Trophoblast cell (in vitro differentiated cells and primary cell): ENCODE results near the gene LMTK2.

Source experiments
- DNase-seq, 2 donors: peaks; one replicate each; pipeline ENCODE4 v3.0.0-alpha.2; 2016
- H2AFZ ChIP-seq: 2 replicates; pipeline ENCODE4 v1.6.1; 2013; ENCODE audit warnings: low read length, moderate library complexity, mild to moderate bottlenecking; ENCODE audit not compliant: insufficient read depth, poor library complexity
- H2AK5ac ChIP-seq: 2 replicates; pipeline ENCODE4 v1.6.1; 2013; ENCODE audit warnings: mild to moderate bottlenecking, low read length
- H2BK120ac ChIP-seq: 2 replicates; pipeline ENCODE4 v1.6.1; 2013; ENCODE audit warnings: low read length, mild to moderate bottlenecking, moderate library complexity; ENCODE audit not compliant: insufficient read depth, poor library complexity
- H2BK12ac ChIP-seq: 2 replicates; pipeline ENCODE4 v1.6.1; 2013; ENCODE audit warnings: mild to moderate bottlenecking, low read length, moderate library complexity
- H2BK5ac ChIP-seq: 2 replicates; pipeline ENCODE4 v1.6.1; 2013; ENCODE audit warnings: low read length, low read depth, moderate library complexity, mild to moderate bottlenecking; ENCODE audit not compliant: poor library complexity
- H3K14ac ChIP-seq: 2 replicates; pipeline ENCODE4 v1.6.1; 2013; ENCODE audit warnings: mild to moderate bottlenecking, low read length
- H3K18ac ChIP-seq: 2 replicates; pipeline ENCODE4 v1.6.1; 2013; ENCODE audit warnings: mild to moderate bottlenecking, low read length
- H3K23ac ChIP-seq: 2 replicates; pipeline ENCODE4 v1.6.1; 2013; ENCODE audit warnings: low read length
- H3K27ac ChIP-seq: 2 replicates; pipeline ENCODE4 v1.5.1; 2013; ENCODE audit warnings: low read depth, mild to moderate bottlenecking, inconsistent platforms, low read length, moderate library complexity
- H3K27me3 ChIP-seq: 2 replicates; pipeline ENCODE4 v1.6.1; 2013; ENCODE audit warnings: inconsistent platforms, mild to moderate bottlenecking, low read length, moderate library complexity; ENCODE audit not compliant: insufficient read depth
- H3K36me3 ChIP-seq, 2 experiments: 1 replicate in 1 of 2; 2 replicates in 1 of 2; pipeline ENCODE4 v1.6.1; 2013; ENCODE audit warnings: low read length in 2 of 2, mild to moderate bottlenecking in 2 of 2, moderate library complexity in 1 of 2; ENCODE audit not compliant: insufficient read depth in 2 of 2, control insufficient read depth in 1 of 2
- H3K4ac ChIP-seq: 2 replicates; pipeline ENCODE4 v1.6.1; 2013; ENCODE audit warnings: low read depth, mild to moderate bottlenecking, low read length, moderate library complexity
- H3K4me1 ChIP-seq, 2 experiments: 1 replicate in 1 of 2; 2 replicates in 1 of 2; pipeline ENCODE4 v1.6.1; 2013; ENCODE audit warnings: low read length in 2 of 2, mild to moderate bottlenecking in 2 of 2, moderate library complexity in 1 of 2; ENCODE audit not compliant: insufficient read depth in 2 of 2, control insufficient read depth in 1 of 2
- H3K4me2 ChIP-seq: 2 replicates; pipeline ENCODE4 v1.6.1; 2013; ENCODE audit warnings: inconsistent platforms, mild to moderate bottlenecking, low read length, moderate library complexity
- H3K4me3 ChIP-seq: 2 replicates; pipeline ENCODE4 v1.5.1; 2013; ENCODE audit warnings: mild to moderate bottlenecking, low read depth, low read length, inconsistent platforms
- H3K79me1 ChIP-seq: one replicate; pipeline ENCODE4 v1.6.1; 2013; ENCODE audit warnings: low read length
- H3K79me2 ChIP-seq: 2 replicates; pipeline ENCODE4 v1.6.1; 2013; ENCODE audit warnings: low read length, mild to moderate bottlenecking; ENCODE audit not compliant: control insufficient read depth, insufficient read depth, poor library complexity
- H3K9ac ChIP-seq: 2 replicates; pipeline ENCODE4 v1.6.1; 2013; ENCODE audit warnings: mild to moderate bottlenecking, low read length
- H3K9me3 ChIP-seq: 2 replicates; pipeline ENCODE4 v1.6.1; 2013; ENCODE audit warnings: low read depth, mild to moderate bottlenecking, control low read depth, inconsistent platforms, low read length; ENCODE audit not compliant: insufficient read depth
- H4K12ac ChIP-seq: 2 replicates; pipeline ENCODE4 v1.6.1; 2013; ENCODE audit warnings: low read depth, mild to moderate bottlenecking, low read length, moderate library complexity
- H4K8ac ChIP-seq: 2 replicates; pipeline ENCODE4 v1.6.1; 2013; ENCODE audit warnings: low read depth, mild to moderate bottlenecking, low read length, moderate library complexity
- H4K91ac ChIP-seq: one replicate; pipeline ENCODE4 v1.6.1; 2013; ENCODE audit warnings: low read depth, mild to moderate bottlenecking, low read length, moderate library complexity
- WGBS: extraction: QIAGEN DNeasy Blood & Tissue Kit; methylation state at CpG from one replicate; pipeline ENCODE4 v1.1.7; 2013; ENCODE audit warnings: missing lambda C conversion rate; ENCODE audit not compliant: insufficient read length, insufficient coverage; ENCODE audit errors: extremely low coverage; 5-methylcytosine and 5-hydroxymethylcytosine counted together

Gene LMTK2

DNA sequence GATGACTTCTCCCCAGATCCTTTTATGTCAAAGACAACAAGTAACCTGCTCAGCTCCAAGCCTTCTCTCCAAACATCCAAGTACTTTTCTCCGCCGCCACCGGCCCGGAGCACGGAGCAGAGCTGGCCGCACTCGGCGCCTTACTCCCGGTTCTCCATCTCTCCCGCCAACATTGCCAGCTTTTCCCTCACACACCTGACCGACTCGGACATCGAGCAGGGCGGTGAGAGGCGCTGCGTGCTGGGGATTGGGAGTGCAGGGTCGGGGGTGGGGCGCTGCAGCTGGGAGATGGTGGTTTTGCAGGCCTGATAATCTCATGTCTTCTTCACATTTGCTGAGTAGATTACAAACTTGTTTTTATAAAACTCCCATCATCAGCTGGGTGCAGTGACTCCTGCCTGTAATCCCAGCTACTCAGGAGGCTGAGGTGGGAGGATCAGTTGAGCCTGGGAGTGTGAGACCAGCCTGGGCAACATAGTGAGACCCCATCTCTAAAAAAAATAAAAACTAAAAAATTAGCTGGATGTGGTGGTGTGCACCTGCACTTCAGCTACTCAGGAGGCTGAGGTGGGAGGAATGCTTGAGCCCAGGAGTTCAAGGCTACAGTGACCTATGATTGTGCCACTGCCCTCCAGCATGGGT lies 97.4 kb downstream of the LMTK2 start:
- no peak for DNase-seq
- Histone ChIP-seq H3K9me3 (no peaks in the 10 kb centered on the region), H3K4me2 (no peak overlapping the region), H3K18ac (no peak overlapping the region), H3K79me1 (no peaks in the 10 kb centered on the region), H3K23ac (no peak overlapping the region), H4K12ac (no peak overlapping the region), H2BK5ac (no peak overlapping the region), H3K27ac (no peak overlapping the region), H3K36me3 (peaks cover 16 to 18% of the 10 kb centered on the region in 2 experiments), H3K14ac (no peak overlapping the region), H2BK12ac (no peak overlapping the region), H2AFZ (no peak overlapping the region), H4K8ac (no peak overlapping the region), H3K4me1 (no peaks in the 10 kb centered on the region), H3K4me3 (no peak overlapping the region), H2BK120ac (no peak overlapping the region), H3K79me2 (no peaks in the 10 kb centered on the region), H3K27me3 (no peaks in the 10 kb centered on the region), H4K91ac (no peak overlapping the region), H3K4ac (no peak overlapping the region), H2AK5ac (no peak overlapping the region), H3K9ac (no peak overlapping the region)
- WGBS, result no CpG with 5 or more reads among the region's 18 CpGs

DNA sequence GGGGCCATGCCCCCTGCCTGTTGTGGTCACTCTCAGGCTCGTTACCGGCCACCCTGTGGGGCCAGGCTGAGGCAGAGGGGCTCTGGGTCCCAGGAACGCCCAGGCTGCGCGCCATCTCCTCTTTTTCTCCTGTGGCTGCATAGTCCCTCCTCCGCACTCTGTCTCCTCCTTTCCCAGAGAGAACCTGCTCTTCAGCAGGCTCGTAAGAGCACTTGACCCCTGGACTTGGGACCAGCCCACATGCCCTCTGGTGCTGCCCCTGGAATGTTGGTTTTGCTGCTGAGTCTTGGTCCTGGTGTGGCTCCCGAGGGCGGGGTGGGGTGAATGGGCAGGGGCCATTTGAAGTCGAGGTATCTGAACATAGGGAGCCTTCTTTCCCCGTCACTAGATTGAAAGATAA lies 98.0 kb downstream of the LMTK2 start:
- H3K18ac ChIP-seq, result no peak overlapping the region
- no CpG with 5 or more reads among the region's 11 CpGs for WGBS
- H3K9me3 ChIP-seq, result no peaks in the 10 kb centered on the region
- no peak overlapping the region for H3K23ac ChIP-seq
- no peaks in the 10 kb centered on the region for H3K79me1 ChIP-seq
- H4K91ac ChIP-seq, result no peak overlapping the region
- no peak overlapping the region for H3K14ac ChIP-seq
- no peaks in the 10 kb centered on the region for H3K27me3 ChIP-seq
- no peak overlapping the region for H3K4me3 ChIP-seq
- no peak overlapping the region for H2BK120ac ChIP-seq
- H4K12ac ChIP-seq, result no peak overlapping the region
- no peak overlapping the region for H2AFZ ChIP-seq
- no peak for DNase-seq
- H3K4me1 ChIP-seq, result no peaks in the 10 kb centered on the region
- H2BK12ac ChIP-seq, result no peak overlapping the region
- no peak overlapping the region for H3K9ac ChIP-seq
- no peak overlapping the region for H3K27ac ChIP-seq
- H3K4ac ChIP-seq, result no peak overlapping the region
- H2BK5ac ChIP-seq, result no peak overlapping the region
- peaks cover 16 to 18% of the 10 kb centered on the region in 2 experiments for H3K36me3 ChIP-seq
- H4K8ac ChIP-seq, result no peak overlapping the region
- no peak overlapping the region for H2AK5ac ChIP-seq
- no peaks in the 10 kb centered on the region for H3K79me2 ChIP-seq
- no peak overlapping the region for H3K4me2 ChIP-seq

DNA sequence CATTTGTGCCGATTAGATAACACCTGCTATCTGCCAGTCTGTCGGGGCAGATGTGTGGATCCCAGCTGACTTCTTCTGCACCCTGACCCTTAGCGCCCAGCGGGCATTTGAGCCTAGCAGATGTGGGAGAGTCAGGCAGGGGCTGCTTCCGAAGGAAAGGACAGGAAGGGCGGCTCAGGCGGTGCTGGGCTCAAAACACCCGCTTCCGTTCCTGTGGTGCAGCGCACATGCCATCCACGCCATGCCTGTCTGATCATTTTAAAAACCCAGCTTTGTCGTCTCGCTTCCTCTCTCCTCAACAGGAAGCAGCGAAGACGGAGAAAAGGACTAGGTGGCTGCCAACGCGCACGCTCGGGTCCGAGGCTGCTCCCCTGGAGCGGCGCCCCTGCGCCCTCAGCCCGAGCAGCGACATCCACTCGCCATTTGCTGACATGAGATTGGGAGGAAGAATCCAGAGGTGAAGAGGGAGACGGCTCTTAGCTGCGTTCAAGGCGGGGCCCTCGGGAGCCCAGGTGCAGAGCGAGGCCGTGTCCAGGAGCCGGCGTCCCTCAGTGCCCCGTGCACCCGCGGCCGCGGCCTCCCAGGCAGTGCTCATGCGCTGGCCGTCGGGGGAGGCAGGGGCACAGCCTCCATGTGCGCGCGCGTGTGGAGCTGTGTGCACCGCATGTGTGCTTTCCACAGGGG lies 98.6 kb downstream of the LMTK2 start:
- no peak overlapping the region for H2BK120ac ChIP-seq
- no peaks in the 10 kb centered on the region for H3K79me1 ChIP-seq
- H3K9ac ChIP-seq, result no peak overlapping the region
- H2AFZ ChIP-seq, result no peak overlapping the region
- H3K4me1 ChIP-seq, result no peaks in the 10 kb centered on the region
- H3K4me3 ChIP-seq, result no peak overlapping the region
- DNase-seq, result no peak
- no peak overlapping the region for H2BK5ac ChIP-seq
- H3K36me3 ChIP-seq, result peaks cover 16 to 18% of the 10 kb centered on the region in 2 experiments
- no peak overlapping the region for H3K23ac ChIP-seq
- WGBS, result no CpG with 5 or more reads among the region's 47 CpGs
- H3K4ac ChIP-seq, result no peak overlapping the region
- H3K9me3 ChIP-seq, result no peaks in the 10 kb centered on the region
- no peak overlapping the region for H2AK5ac ChIP-seq
- no peak overlapping the region for H2BK12ac ChIP-seq
- H3K27me3 ChIP-seq, result no peaks in the 10 kb centered on the region
- H3K14ac ChIP-seq, result no peak overlapping the region
- H4K8ac ChIP-seq, result no peak overlapping the region
- H3K18ac ChIP-seq, result no peak overlapping the region
- H4K91ac ChIP-seq, result no peak overlapping the region
- no peak overlapping the region for H3K27ac ChIP-seq
- H3K79me2 ChIP-seq, result no peaks in the 10 kb centered on the region
- H3K4me2 ChIP-seq, result no peak overlapping the region
- H4K12ac ChIP-seq, result no peak overlapping the region

DNA sequence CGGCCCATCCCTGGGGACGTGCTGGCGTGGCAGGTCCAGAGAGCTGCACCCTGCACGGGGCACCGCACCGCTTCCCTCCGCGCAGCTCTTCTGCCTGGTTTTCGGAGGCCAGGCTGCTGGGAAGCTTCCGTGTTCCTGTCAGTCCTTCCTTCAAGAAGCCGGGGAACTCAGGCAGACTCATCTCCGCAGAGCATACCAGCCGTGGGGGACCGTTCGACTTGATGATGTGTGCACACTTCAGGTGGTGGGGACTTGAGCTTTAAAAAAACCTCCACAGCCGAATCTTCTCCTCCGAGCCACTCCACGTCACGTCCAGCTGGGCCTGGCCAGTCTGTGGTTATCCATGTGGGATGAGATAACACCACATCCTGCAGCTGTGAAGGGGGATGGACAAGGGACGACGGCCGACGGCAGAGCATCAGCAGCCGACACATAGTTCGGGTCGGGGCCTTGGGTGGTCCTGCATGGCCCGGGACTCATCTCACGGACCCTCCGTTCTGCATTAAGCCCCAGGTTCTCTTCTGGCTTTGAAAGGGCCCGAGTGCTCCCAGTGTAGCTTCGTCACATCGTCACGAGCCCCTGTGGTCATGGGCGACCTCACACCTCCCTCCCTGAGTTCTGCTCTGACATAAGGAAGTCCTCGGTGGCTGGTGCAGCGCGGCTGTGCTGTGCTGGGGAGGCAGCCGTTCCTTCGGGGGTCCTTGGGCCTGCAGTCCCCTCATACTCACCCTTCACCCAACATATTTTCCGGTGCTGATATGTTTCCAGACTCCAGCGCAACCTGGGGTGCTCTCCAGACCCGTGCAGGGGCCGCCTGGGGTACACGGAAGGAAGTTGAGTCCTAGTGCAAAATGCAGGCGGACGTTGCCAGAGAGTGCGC lies 100.0 kb downstream of the LMTK2 start:
- WGBS, result no CpG with 5 or more reads among the region's 47 CpGs
- Histone ChIP-seq H4K8ac (no peak overlapping the region), H3K9ac (no peak overlapping the region), H3K79me2 (no peaks in the 10 kb centered on the region), H3K4ac (no peak overlapping the region), H3K36me3 (peaks cover 16 to 18% of the 10 kb centered on the region in 2 experiments), H3K27me3 (no peaks in the 10 kb centered on the region), H3K79me1 (no peaks in the 10 kb centered on the region), H3K23ac (no peak overlapping the region), H4K91ac (no peak overlapping the region), H3K27ac (no peak overlapping the region), H3K9me3 (no peaks in the 10 kb centered on the region), H2BK120ac (no peak overlapping the region), H3K4me2 (no peak overlapping the region), H3K4me1 (peaks cover 3 to 5% of the 10 kb centered on the region in 2 experiments), H3K4me3 (no peak overlapping the region), H3K18ac (no peak overlapping the region), H2BK12ac (no peak overlapping the region), H2AFZ (no peak overlapping the region), H3K14ac (no peak overlapping the region), H2AK5ac (no peak overlapping the region), H4K12ac (no peak overlapping the region), H2BK5ac (no peak overlapping the region)
- DNase-seq, result no peak
